Upper lobe of right lung (tissue), 1 donor: ENCODE results near the gene HOXA13. TPM values are rescaled to one million over a fixed set of nuclear protein-coding genes. Genes with fewer than 3 reads are reported as not detected.

ENCODE experiments used
- ATAC-seq: fragments of 200-7000 bp; cut with Tn5 transposase; one replicate; pipeline ENCODE4 v1.9.1; 2020; ENCODE audit warnings: mild to moderate bottlenecking, moderate library complexity
- DNase-seq: peaks from one replicate; pipeline ENCODE4 v3.0.0-alpha.2; 2020
- H3K27ac ChIP-seq: fragments of 200-600 bp; one replicate; pipeline ENCODE4 v1.8.0; 2022
- H3K27me3 ChIP-seq: fragments of 200-600 bp; one replicate; pipeline ENCODE4 v1.8.0; 2022; ENCODE audit warnings: mild to moderate bottlenecking
- H3K36me3 ChIP-seq: fragments of 200-600 bp; one replicate; pipeline ENCODE4 v1.8.0; 2022
- H3K4me1 ChIP-seq: fragments of 200-600 bp; one replicate; pipeline ENCODE4 v1.8.0; 2022
- H3K4me3 ChIP-seq: fragments of 200-600 bp; one replicate; pipeline ENCODE4 v1.8.0; 2022; ENCODE audit warnings: mild to moderate bottlenecking
- H3K9me3 ChIP-seq: fragments of 200-600 bp; one replicate; pipeline ENCODE4 v1.8.0; 2022
- intact Hi-C: fragments of 100-400 bp; cut with DNase I; formaldehyde crosslinking; loops from one replicate; pipeline ENCODE4 v1.11.0; 2022
- total RNA-seq: library from RNA; stranded (reverse); fragmentation: NEBNext Ultra II Directional; extraction: Animal tissue kit (Norgen Biotek cat#: 25700); gene quantifications from one replicate; pipeline ENCODE4 v1.2.1, GENCODE V29; 2021
- TF ChIP-seq, protein P1 (sequence below): fragments of 200-600 bp; IDR thresholded peaks from one replicate; pipeline ENCODE4 v1.8.0; 2022; ENCODE audit warnings: antibody characterized with exemption
- donor health status: DM: no; HTN: yes; CAD: no; lungs with severe emphysema.

The HOXA13 gene
- total RNA-seq, 1 donor from 2014 or later, result not detected

- peak; percentile 58 for DNase-seq
- Histone ChIP-seq H3K4me1 (peaks cover 22% of the 10 kb centered on the region), H3K9me3 (no peaks in the 10 kb centered on the region), H3K27me3 (peaks cover 88% of the 10 kb centered on the region), H3K27ac (peak overlapping the region; percentile 88), H3K4me3 (peak overlapping the region; percentile 70), H3K36me3 (no peaks in the 10 kb centered on the region)
- TF ChIP-seq, protein P1, sequence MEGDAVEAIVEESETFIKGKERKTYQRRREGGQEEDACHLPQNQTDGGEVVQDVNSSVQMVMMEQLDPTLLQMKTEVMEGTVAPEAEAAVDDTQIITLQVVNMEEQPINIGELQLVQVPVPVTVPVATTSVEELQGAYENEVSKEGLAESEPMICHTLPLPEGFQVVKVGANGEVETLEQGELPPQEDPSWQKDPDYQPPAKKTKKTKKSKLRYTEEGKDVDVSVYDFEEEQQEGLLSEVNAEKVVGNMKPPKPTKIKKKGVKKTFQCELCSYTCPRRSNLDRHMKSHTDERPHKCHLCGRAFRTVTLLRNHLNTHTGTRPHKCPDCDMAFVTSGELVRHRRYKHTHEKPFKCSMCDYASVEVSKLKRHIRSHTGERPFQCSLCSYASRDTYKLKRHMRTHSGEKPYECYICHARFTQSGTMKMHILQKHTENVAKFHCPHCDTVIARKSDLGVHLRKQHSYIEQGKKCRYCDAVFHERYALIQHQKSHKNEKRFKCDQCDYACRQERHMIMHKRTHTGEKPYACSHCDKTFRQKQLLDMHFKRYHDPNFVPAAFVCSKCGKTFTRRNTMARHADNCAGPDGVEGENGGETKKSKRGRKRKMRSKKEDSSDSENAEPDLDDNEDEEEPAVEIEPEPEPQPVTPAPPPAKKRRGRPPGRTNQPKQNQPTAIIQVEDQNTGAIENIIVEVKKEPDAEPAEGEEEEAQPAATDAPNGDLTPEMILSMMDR, result no peak
- ATAC-seq, result no peak
- intact Hi-C loops, result no loop called here
Observed at GRCh38 chr7:27149842-27150567, 49.9 kb downstream of the HOXA13 start.

DNA sequence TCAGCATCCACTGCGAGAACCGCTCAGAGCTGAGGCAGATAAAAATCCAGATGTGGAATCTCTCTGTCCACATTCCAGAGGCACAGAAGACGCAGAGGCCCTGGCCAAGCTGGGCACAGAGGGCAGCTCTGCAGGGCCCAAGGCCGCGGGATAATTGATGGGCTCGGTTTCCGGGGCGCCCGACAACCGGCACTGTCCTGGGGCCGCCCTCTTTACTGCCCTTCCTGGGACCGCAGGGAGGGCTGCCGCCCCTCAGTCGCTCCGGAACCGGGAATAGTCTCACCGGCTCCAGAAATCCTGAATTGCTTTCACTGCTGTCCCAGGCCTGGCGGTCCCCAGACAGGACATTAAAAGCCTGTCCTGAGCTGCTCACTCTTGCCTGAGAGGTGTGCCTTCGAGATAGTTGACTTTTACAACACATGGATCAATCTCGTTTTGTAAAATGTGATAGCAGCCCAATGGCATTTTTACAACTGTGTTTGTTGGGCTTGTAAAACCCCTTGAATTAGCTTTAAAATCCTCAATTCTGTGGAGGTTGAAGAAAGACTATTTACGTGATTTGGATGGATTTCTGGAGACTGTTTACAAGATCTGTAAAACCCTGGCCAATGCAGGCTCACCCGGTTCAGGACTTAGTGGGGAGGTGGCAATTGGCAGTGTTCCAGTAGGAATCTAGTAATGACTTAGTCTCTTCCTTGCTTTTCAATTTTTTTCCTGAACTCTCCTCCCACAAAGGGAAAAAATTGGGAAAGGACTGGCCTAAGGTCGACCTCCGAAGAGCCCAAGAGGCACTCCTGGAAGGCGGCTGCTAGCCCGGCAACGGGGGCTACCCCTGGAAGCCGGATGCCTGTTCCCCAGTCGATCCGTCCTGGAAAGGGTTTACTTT is 50.9 kb downstream of the HOXA13 start:
- H3K9me3 ChIP-seq, result no peaks in the 10 kb centered on the region
- intact Hi-C loops, result no loop called here
- H3K36me3 ChIP-seq, result no peaks in the 10 kb centered on the region
- H3K27ac ChIP-seq, result peak overlapping the region; percentile 88
- ATAC-seq (no peak), DNase-seq (no peak)
- peaks cover 15% of the 10 kb centered on the region for H3K4me1 ChIP-seq
- H3K4me3 ChIP-seq, result peak overlapping the region; percentile 70
- TF ChIP-seq, protein P1, result no peak
- peaks cover 85% of the 10 kb centered on the region for H3K27me3 ChIP-seq

DNA sequence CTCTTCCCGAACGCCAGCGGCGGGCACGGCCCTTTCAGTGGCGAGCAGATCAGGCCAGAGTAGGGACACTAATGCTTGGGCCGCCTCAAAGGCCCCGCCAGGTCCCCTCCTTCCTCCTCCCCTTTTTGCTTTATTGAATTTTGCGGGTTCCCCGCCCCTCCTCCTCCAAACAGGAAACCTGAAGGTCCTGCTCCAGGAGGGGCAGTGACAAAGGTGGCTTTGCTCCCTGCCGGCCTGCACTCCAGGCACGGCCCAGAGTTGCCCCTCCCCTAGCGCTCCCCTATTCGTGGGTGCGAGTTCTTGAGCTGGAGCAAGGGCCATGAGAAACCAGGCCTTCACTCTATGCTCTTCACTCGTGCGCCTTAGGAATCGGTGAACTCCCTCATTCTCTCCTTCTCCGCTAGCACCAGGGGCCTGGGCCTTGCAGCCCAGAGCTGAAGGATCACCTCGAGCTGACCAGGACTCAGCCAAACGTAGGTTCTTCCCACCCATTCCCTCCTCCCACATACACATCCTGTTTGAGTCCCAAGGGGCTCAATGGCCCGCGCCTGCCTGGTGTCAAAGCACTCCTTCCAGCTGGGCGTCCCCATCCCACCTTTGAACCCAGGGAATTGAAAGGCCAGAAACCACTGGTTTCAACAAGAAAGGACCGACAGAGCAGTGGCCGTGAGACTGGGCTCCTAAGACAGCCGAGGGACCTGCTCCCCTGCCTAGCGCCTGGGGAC is 51.7 kb downstream of the HOXA13 start:
- Histone ChIP-seq H3K4me3 (peak overlapping the region; percentile 70), H3K36me3 (no peaks in the 10 kb centered on the region), H3K27ac (peak overlapping the region; percentile 88), H3K4me1 (peaks cover 15% of the 10 kb centered on the region), H3K9me3 (no peaks in the 10 kb centered on the region), H3K27me3 (peaks cover 83% of the 10 kb centered on the region)
- intact Hi-C loops, result no loop called here
- TF ChIP-seq, protein P1, result no peak
- DNase-seq (no peak), ATAC-seq (no peak)

- peak within 1 kb of the TSS; percentile 70 for H3K4me3 ChIP-seq
- peak; percentile 67 for DNase-seq
Observed at GRCh38 chr7:27147199-27148030, 52.5 kb downstream of the HOXA13 start, which contains the start of gene HOXA6. HOXA6 (minus strand) TSS chr7:27147774; CDS start chr7:27147749, 25 bp downstream.

More at GRCh38 chr7:27147199-27148030, 52.5 kb downstream of the HOXA13 start, which contains the start of gene HOXA6:
- H3K27ac ChIP-seq, result peak within 1 kb of the TSS; percentile 88
- TF ChIP-seq, protein P1, result no peak
- intact Hi-C loops, result no loop called here
- H3K9me3 ChIP-seq, result no peaks in the 10 kb centered on the region
- peaks cover 15% of the 10 kb centered on the region for H3K4me1 ChIP-seq
- no peaks in the 10 kb centered on the region for H3K36me3 ChIP-seq
- H3K27me3 ChIP-seq, result peaks cover 76% of the 10 kb centered on the region
- ATAC-seq, result no peak
